Keratinocyte (primary cell): ENCODE results near the gene CD47.

Experiments used
- CTCF ChIP-seq, 3 experiments: IDR thresholded peaks in 1 of 3; conservative IDR thresholded peaks in 1 of 3; optimal IDR thresholded peaks in 1 of 3; 2 replicates in 2 of 3; 3 replicates in 1 of 3; pipeline versions ENCODE3 to v1.5.1; 2011; ENCODE audit warnings: low read length in 3 of 3, mild to moderate bottlenecking in 3 of 3, moderate library complexity in 2 of 3, control low read depth in 1 of 3, inconsistent platforms in 1 of 3; ENCODE audit not compliant: insufficient read depth in 2 of 3; ENCODE audit errors: extremely low read depth in 1 of 3
- EZH2 ChIP-seq: IDR thresholded peaks from one replicate; pipeline ENCODE4 v1.6.1; 2012; ENCODE audit warnings: inconsistent platforms, mild to moderate bottlenecking, low read length, moderate library complexity

GRCh38 chr3:108012304-108012703, 78.5 kb downstream of the CD47 start:
- TF ChIP-seq CTCF (optimal IDR thresholded peaks at IDR 0.05 in 1 of 3, IDR thresholded peaks at IDR 0.05 in 1 of 3, conservative IDR thresholded peaks at IDR 0.05 in 1 of 3; ENCODE audit: extremely low read depth in 1 of 3, insufficient read depth in 2 of 3, low read length in 3 of 3) (no peak), EZH2 (no peak)
